K562 (cell line): ENCODE measurements around the gene TANGO6. TPM values are rescaled to one million over a fixed set of nuclear protein-coding genes. Genes with fewer than 3 reads are reported as not detected.
A peak's percentile ranks its signal among the peaks of the same experiment; 100 is the strongest.

ENCODE experiments used
- ATAC-seq: fragments of 200-7000 bp; cut with Tn5 transposase; 3 replicates; pipeline ENCODE4 v1.9.1; 2020; ENCODE audit warnings: moderate library complexity
- BruUV-seq: library from RNA; stranded (reverse); fragments of 400-500 nt; replicated peaks from 2 replicates; lab custom pipeline; 2021; lab: Mats Ljungman, UMichigan
- CTCF ChIA-PET: fragments of 300-600 bp; formaldehyde crosslinking; extraction: SDS; loops from one replicate; lab custom pipeline; 2021; ENCODE audit warnings: low intra/inter-chr PET ratio; lab: Yijun Ruan, JAX
- POLR2A ChIA-PET: fragments of 300-600, 350-650 bp; sonication (Branson Sonifier 250); formaldehyde crosslinking; extraction: SDS; loops from one replicate; lab custom pipeline; 2021; ENCODE audit warnings: antibody characterized with exemption, inconsistent platforms; lab: Yijun Ruan, JAX
- DNase-seq, 4 experiments: peaks; one replicate each; pipeline versions ENCODE4 v3.0.0 to v3.0.0-alpha.2; 2011 to 2018; ENCODE audit warnings: low spot score in 3 of 4, mixed read lengths in 3 of 4; ENCODE audit errors: extremely low read depth in 1 of 4
- FAIRE-seq: peaks from 2 replicates; lab custom pipeline; 2011; peaks lifted over from hg19 to GRCh38; lab: Jason Lieb, UNC
- H2AFZ ChIP-seq: 2 replicates; pipeline ENCODE4 v1.6.0; 2011; ENCODE audit warnings: low read depth, low read length, control low read depth, inconsistent platforms
- H3K27ac ChIP-seq: fragments of 200-600 bp; 3 replicates; pipeline ENCODE4 v1.8.0; 2011; ENCODE audit warnings: low read depth, mild to moderate bottlenecking, control low read depth, inconsistent platforms, low read length, moderate library complexity, mixed read lengths; ENCODE audit errors: extremely low read depth
- H3K27me3 ChIP-seq, 2 experiments: fragments of 300-600 bp in 1 of 2; 2 replicates in 1 of 2; 3 replicates in 1 of 2; pipeline versions ENCODE4 v1.6.0 to v1.8.0; 2011; ENCODE audit warnings: inconsistent platforms in 2 of 2, low read length in 2 of 2, mild to moderate bottlenecking in 1 of 2, mixed read lengths in 1 of 2, moderate library complexity in 1 of 2; ENCODE audit not compliant: control insufficient read depth in 2 of 2, insufficient read depth in 2 of 2
- H3K36me3 ChIP-seq: fragments of 300-600 bp; 3 replicates; pipeline ENCODE4 v1.8.0; 2011; ENCODE audit warnings: mild to moderate bottlenecking, low read length, inconsistent platforms; ENCODE audit not compliant: control insufficient read depth, insufficient read depth
- H3K4me1 ChIP-seq, 2 experiments: fragments of 200-600 bp in 1 of 2; replicated peaks in 1 of 2; 2 replicates in 1 of 2; 3 replicates in 1 of 2; pipeline versions ENCODE4 v1.5.1 to v1.8.0; 2011; ENCODE audit warnings: inconsistent platforms in 2 of 2, low read length in 2 of 2, mild to moderate bottlenecking in 1 of 2, mixed read lengths in 1 of 2, moderate library complexity in 1 of 2; ENCODE audit not compliant: control insufficient read depth in 2 of 2, insufficient read depth in 2 of 2
- H3K4me2 ChIP-seq: 2 replicates; pipeline ENCODE4 v1.6.1; 2011; ENCODE audit warnings: low read length, control low read depth, inconsistent platforms, mixed read lengths; ENCODE audit not compliant: insufficient read depth
- H3K4me3 ChIP-seq: fragments of 200-600 bp; sonication (generic), shearing (Covaris generic); 2 replicates; pipeline ENCODE4 v1.5.1; 2016; ENCODE audit warnings: control low read depth, inconsistent platforms
- H3K79me2 ChIP-seq: fragments of 200-600 bp; 3 replicates; pipeline ENCODE4 v1.8.0; 2011; ENCODE audit warnings: low read length, inconsistent platforms; ENCODE audit not compliant: control insufficient read depth, insufficient read depth
- H3K9ac ChIP-seq, 2 experiments: 2 replicates each; pipeline versions ENCODE4 v1.6.0 to v1.6.1; 2011; ENCODE audit warnings: low read depth in 2 of 2, low read length in 2 of 2, control low read depth in 1 of 2, inconsistent platforms in 1 of 2, mild to moderate bottlenecking in 1 of 2, mixed read lengths in 1 of 2; ENCODE audit not compliant: insufficient read depth in 1 of 2
- H3K9me1 ChIP-seq: one replicate; pipeline ENCODE4 v1.6.0; 2011; ENCODE audit warnings: inconsistent platforms, mild to moderate bottlenecking, low read length, moderate library complexity; ENCODE audit not compliant: control insufficient read depth, insufficient read depth
- H3K9me3 ChIP-seq: replicated peaks from 2 replicates; pipeline ENCODE4 v1.5.1; 2011; ENCODE audit warnings: low read depth, low read length, inconsistent platforms; ENCODE audit not compliant: control insufficient read depth, insufficient read depth
- H4K20me1 ChIP-seq: replicated peaks from 2 replicates; pipeline ENCODE4 v1.6.1; 2011; ENCODE audit warnings: low read length, inconsistent platforms, mixed read lengths; ENCODE audit not compliant: control insufficient read depth, insufficient read depth
- CREB1 ChIP-seq, 2 experiments: sonication (generic) in 1 of 2; formaldehyde crosslinking in 1 of 2; IDR thresholded peaks; 2 replicates each; pipeline versions ENCODE4 v1.6.1 to v1.8.0; 2012 to 2022; ENCODE audit warnings: inconsistent platforms in 1 of 2, mild to moderate bottlenecking in 1 of 2, missing genetic modification reagents in 1 of 2, moderate library complexity in 1 of 2
- DIDO1 ChIP-seq: fragments of 450-650 bp; IDR thresholded peaks from 2 replicates; pipeline ENCODE4 v1.6.1; 2016; ENCODE audit warnings: low read depth, missing biosample characterization, missing genetic modification characterization
- ETV6 ChIP-seq, 3 experiments: fragments of 150-350 bp in 1 of 3; sonication (generic) in 1 of 3; formaldehyde crosslinking in 1 of 3; IDR thresholded peaks; 2 replicates each; pipeline versions ENCODE4 v1.6.1 to v1.8.0; 2014 to 2022; ENCODE audit warnings: borderline replicate concordance in 2 of 3, low read depth in 2 of 3, antibody characterized with exemption in 1 of 3, low read length in 1 of 3, mild to moderate bottlenecking in 1 of 3, missing genetic modification reagents in 1 of 3
- GABPB1 ChIP-seq: sonication (generic); formaldehyde crosslinking; IDR thresholded peaks from 2 replicates; pipeline ENCODE4 v1.8.0; 2022; ENCODE audit warnings: mild to moderate bottlenecking, missing genetic modification reagents
- NCOA1 ChIP-seq: fragments of 450-650 bp; IDR thresholded peaks from 2 replicates; pipeline ENCODE4 v1.6.1; 2016; ENCODE audit warnings: low read depth
- NR3C1 ChIP-seq: sonication (generic); formaldehyde crosslinking; IDR thresholded peaks from 2 replicates; pipeline ENCODE4 v1.8.1; 2022; ENCODE audit warnings: missing genetic modification reagents
- RBM17 ChIP-seq: fragments of 200-400 bp; formaldehyde crosslinking; IDR thresholded peaks from 2 replicates; pipeline ENCODE4 v1.6.1; 2017; ENCODE audit warnings: low read depth, mild to moderate bottlenecking, low read length, borderline replicate concordance
- WGBS: fragments of 100-300 bp; shearing (Covaris generic); methylation state at CpG from one replicate; pipeline ENCODE4 v1.1.6; 2016; ENCODE audit warnings: low coverage, mixed read lengths; ENCODE audit not compliant: insufficient coverage; ENCODE audit errors: missing lambda C conversion rate; 5-methylcytosine and 5-hydroxymethylcytosine counted together
- in situ Hi-C: fragments of 300-500 bp; cut with MboI; formaldehyde crosslinking; loops from 4 replicates; pipeline ENCODE4 v1.15.0; 2018; ENCODE audit warnings: inconsistent platforms, mixed read lengths
- intact Hi-C: fragments of 100-400 bp; cut with micrococcal nuclease; formaldehyde crosslinking; loops from 2 replicates; pipeline ENCODE4 v1.14.2; 2022
- polyA plus RNA-seq, 8 experiments: library from polyadenylated mRNA; depleted of rRNA in 4 of 8; stranded (reverse) in 5 of 8; unstranded in 3 of 8; fragments of >200 nt; fragmentation: Nextera tagmentation in 2 of 8; fragmentation: Illumina TruSeq in 1 of 8; extraction: Ambion mirVana in 2 of 8; extraction: Trizol in 1 of 8; gene quantifications; 2 replicates each; pipeline versions ENCODE4 v1.2.1 to v1.2.3, GENCODE V29; 2011 to 2014; ENCODE audit warnings: inconsistent platforms in 1 of 8, missing spikeins in 1 of 8
- total RNA-seq, 7 experiments: library from RNA; depleted of rRNA in 6 of 7; stranded (reverse); fragments of >200 nt in 6 of 7; fragmentation: Illumina TruSeq in 2 of 7; extraction: Trizol in 2 of 7; gene quantifications; 2 replicates each; pipeline versions ENCODE4 v1.2.1 to v1.2.3, GENCODE V29; 2011 to 2021; ENCODE audit warnings: low replicate concordance in 1 of 7

TANGO6 gene
- total and polyA plus RNA-seq, 9 of the 15 experiments (the other 6 are each of a cell fraction or from before 2014, with no cell fraction given): 1.6 to 15.2 (median 9.6) TPM

- CTCF ChIA-PET: no interaction called here
- DNase-seq (no peak), FAIRE-seq (no peak), ATAC-seq (peak; percentile 21; the same call in 2 of the 3 replicates)
- Histone ChIP-seq H4K20me1 (0 out of 2 replicates have a peak, but pooled peaks cover 8% of the 10 kb centered on the region), H3K4me3 (no peak overlapping the region), H3K9me1 (no peaks in the 10 kb centered on the region), H3K4me2 (no peak overlapping the region), H3K9me3 (no peaks in the 10 kb centered on the region), H3K27me3 (peaks cover 24 to 42% of the 10 kb centered on the region in 2 experiments), H3K27ac (no peak overlapping the region), H3K79me2 (no peaks in the 10 kb centered on the region), H3K36me3 (no peaks in the 10 kb centered on the region), H3K4me1 (peaks cover 7 to 8% of the 10 kb centered on the region in 2 experiments), H3K9ac (no peak overlapping the region), H2AFZ (no peak overlapping the region)
- 6% methylated on average over 3 of the region's 3 CpGs for WGBS
- in situ Hi-C loops: no loop called here
- BruUV-seq: no TSS peak
- TF ChIP-seq ETV6 (IDR thresholded peaks at IDR 0.05; ENCODE audit: borderline replicate concordance in 1 of 2, low read depth in 2 of 2, low read length in 1 of 2) (no peak), ETV6 (CRISPR knock-in tag; IDR thresholded peaks at IDR 0.05; ENCODE audit: borderline replicate concordance) (no peak), RBM17 (no peak), NR3C1 (CRISPR knock-in tag) (no peak), CREB1 (IDR thresholded peaks at IDR 0.05) (no peak), CREB1 (CRISPR knock-in tag; IDR thresholded peaks at IDR 0.05) (no peak), GABPB1 (CRISPR knock-in tag) (no peak), NCOA1 (no peak), DIDO1 (tag) (no peak)
- POLR2A ChIA-PET: interaction anchor here (0.6 kb wide), 1 partner anchor 12 kb away, joined by 3 read pairs; no protein-coding TSS in a partner anchor
- intact Hi-C loops: no loop called here
Measured at GRCh38 chr16:69093974-69094373, 250.6 kb downstream of the TANGO6 start.
